Measurements from ENCODE around the gene MIB1.

The MIB1 gene

GRCh38 chr18:21820033-21820810, 79.6 kb downstream of the MIB1 start:
- no peak overlapping the region for H3K9ac ChIP-seq (ENCODE audit: low read depth, low read length)
- no peak overlapping the region for H3K27ac ChIP-seq (ENCODE audit: low read depth, low read length)
- no peaks in the 10 kb centered on the region for H3K9me3 ChIP-seq (ENCODE audit: control insufficient read depth, insufficient read depth, low read length)
- no peak overlapping the region for H3K4me3 ChIP-seq (ENCODE audit: low read depth, low read length)
- peaks cover 71% of the 10 kb centered on the region for H3K36me3 ChIP-seq (ENCODE audit: control insufficient read depth, insufficient read depth, low read length)
- H3K4me1 ChIP-seq (ENCODE audit: control insufficient read depth, insufficient read depth, low read length): peaks cover 3% of the 10 kb centered on the region; the same call in 1 of the 2 replicates
- H3K27me3 ChIP-seq (ENCODE audit: control insufficient read depth, insufficient read depth, low read length): no peaks in the 10 kb centered on the region

DNA sequence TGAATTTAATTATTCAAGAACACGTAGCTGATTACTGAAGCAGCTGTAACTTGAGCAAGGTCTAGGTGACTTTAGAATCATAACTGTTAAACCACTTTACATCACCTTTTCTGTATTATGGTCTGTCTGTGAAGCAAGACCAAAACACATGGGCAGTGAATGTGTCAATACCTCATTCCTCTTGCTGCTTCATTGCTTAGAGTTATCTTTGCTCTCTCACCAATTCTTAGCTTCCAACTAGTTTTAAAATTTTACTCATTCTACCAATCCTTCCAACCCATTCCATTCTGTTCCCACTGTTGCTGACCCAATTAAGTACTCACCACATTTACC, 80.2 kb downstream of the MIB1 start:
- H3K36me3 ChIP-seq (ENCODE audit: control insufficient read depth, insufficient read depth, low read length): peaks cover 65% of the 10 kb centered on the region
- peaks cover 8% of the 10 kb centered on the region; the same call in 1 of the 2 replicates for H3K4me1 ChIP-seq (ENCODE audit: control insufficient read depth, insufficient read depth, low read length)
- no peak overlapping the region for H3K27ac ChIP-seq (ENCODE audit: low read depth, low read length)
- H3K27me3 ChIP-seq (ENCODE audit: control insufficient read depth, insufficient read depth, low read length): no peaks in the 10 kb centered on the region
- no peak overlapping the region for H3K9ac ChIP-seq (ENCODE audit: low read depth, low read length)
- no peak overlapping the region for H3K4me3 ChIP-seq (ENCODE audit: low read depth, low read length)
- no peaks in the 10 kb centered on the region for H3K9me3 ChIP-seq (ENCODE audit: control insufficient read depth, insufficient read depth, low read length)

- Histone ChIP-seq H3K4me1 (ENCODE audit: control insufficient read depth, insufficient read depth, low read length) (peaks cover 14% of the 10 kb centered on the region; the same call in 1 of the 2 replicates), H3K36me3 (ENCODE audit: control insufficient read depth, insufficient read depth, low read length) (peaks cover 42% of the 10 kb centered on the region), H3K9me3 (ENCODE audit: control insufficient read depth, insufficient read depth, low read length) (no peaks in the 10 kb centered on the region), H3K9ac (ENCODE audit: low read depth, low read length) (no peak overlapping the region), H3K4me3 (ENCODE audit: low read depth, low read length) (no peak overlapping the region), H3K27ac (ENCODE audit: low read depth, low read length) (no peak overlapping the region), H3K27me3 (ENCODE audit: control insufficient read depth, insufficient read depth, low read length) (no peaks in the 10 kb centered on the region)
Measured at GRCh38 chr18:21823848-21824247, 83.3 kb downstream of the MIB1 start.

DNA sequence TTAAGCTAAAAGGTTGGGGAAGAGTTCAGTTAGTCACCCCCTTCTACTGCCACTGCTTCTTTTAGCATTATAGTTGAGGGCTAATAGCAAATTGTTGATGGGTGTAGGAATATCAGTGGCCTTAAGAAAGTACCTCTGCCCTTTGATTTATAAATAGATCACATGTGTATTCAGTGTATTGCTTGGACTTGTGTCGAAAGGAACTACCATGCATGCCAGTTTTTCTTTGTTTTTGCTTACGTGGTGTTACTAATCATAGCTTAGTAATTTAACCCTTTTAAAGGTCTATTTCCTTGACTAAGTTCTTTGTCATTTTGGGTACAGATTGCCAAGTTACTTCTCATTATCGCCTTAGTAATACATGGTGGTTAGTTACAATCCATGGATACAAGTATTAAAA, 85.6 kb downstream of the MIB1 start:
- Histone ChIP-seq H3K36me3 (ENCODE audit: control insufficient read depth, insufficient read depth, low read length) (peaks cover 19% of the 10 kb centered on the region), H3K4me1 (ENCODE audit: control insufficient read depth, insufficient read depth, low read length) (peaks cover 18% of the 10 kb centered on the region; the same call in 1 of the 2 replicates), H3K4me3 (ENCODE audit: low read depth, low read length) (no peak overlapping the region), H3K27ac (ENCODE audit: low read depth, low read length) (no peak overlapping the region), H3K9me3 (ENCODE audit: control insufficient read depth, insufficient read depth, low read length) (no peaks in the 10 kb centered on the region), H3K9ac (ENCODE audit: low read depth, low read length) (no peak overlapping the region), H3K27me3 (ENCODE audit: control insufficient read depth, insufficient read depth, low read length) (no peaks in the 10 kb centered on the region)

- Histone ChIP-seq H3K27ac (ENCODE audit: low read depth, low read length) (no peak overlapping the region), H3K27me3 (ENCODE audit: control insufficient read depth, insufficient read depth, low read length) (no peaks in the 10 kb centered on the region), H3K4me3 (ENCODE audit: low read depth, low read length) (no peak overlapping the region), H3K9me3 (ENCODE audit: control insufficient read depth, insufficient read depth, low read length) (no peaks in the 10 kb centered on the region), H3K36me3 (ENCODE audit: control insufficient read depth, insufficient read depth, low read length) (peaks cover 17% of the 10 kb centered on the region), H3K9ac (ENCODE audit: low read depth, low read length) (no peak overlapping the region), H3K4me1 (ENCODE audit: control insufficient read depth, insufficient read depth, low read length) (peaks cover 18% of the 10 kb centered on the region; the same call in 1 of the 2 replicates)
Measured at GRCh38 chr18:21826641-21827302, 86.2 kb downstream of the MIB1 start.

DNA sequence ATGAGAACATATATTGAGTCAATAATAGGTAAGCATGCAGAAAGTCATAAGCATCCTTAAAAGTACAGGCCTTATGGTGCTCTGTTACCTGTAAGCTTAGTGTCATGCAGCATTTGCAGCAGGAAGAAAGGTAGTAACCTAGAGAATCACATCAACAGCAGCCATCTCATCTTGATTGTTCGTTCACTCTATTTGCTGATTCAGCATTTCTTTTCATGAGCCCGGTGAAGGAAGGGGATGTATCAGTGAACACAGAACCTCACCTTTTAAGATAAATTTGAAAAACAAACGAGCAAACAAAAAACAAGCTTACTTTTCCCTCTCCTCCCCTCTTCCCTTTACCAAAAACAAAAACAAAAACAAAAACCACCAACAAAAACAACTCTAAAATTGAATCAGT, 89.9 kb downstream of the MIB1 start:
- Histone ChIP-seq H3K27me3 (ENCODE audit: control insufficient read depth, insufficient read depth, low read length) (no peaks in the 10 kb centered on the region), H3K27ac (ENCODE audit: low read depth, low read length) (no peak overlapping the region), H3K9ac (ENCODE audit: low read depth, low read length) (no peak overlapping the region), H3K9me3 (ENCODE audit: control insufficient read depth, insufficient read depth, low read length) (no peaks in the 10 kb centered on the region), H3K36me3 (ENCODE audit: control insufficient read depth, insufficient read depth, low read length) (0 out of 2 replicates have a peak, but pooled peaks cover 4% of the 10 kb centered on the region), H3K4me3 (ENCODE audit: low read depth, low read length) (no peak overlapping the region), H3K4me1 (ENCODE audit: control insufficient read depth, insufficient read depth, low read length) (peaks cover 12% of the 10 kb centered on the region; the same call in 1 of the 2 replicates)

DNA sequence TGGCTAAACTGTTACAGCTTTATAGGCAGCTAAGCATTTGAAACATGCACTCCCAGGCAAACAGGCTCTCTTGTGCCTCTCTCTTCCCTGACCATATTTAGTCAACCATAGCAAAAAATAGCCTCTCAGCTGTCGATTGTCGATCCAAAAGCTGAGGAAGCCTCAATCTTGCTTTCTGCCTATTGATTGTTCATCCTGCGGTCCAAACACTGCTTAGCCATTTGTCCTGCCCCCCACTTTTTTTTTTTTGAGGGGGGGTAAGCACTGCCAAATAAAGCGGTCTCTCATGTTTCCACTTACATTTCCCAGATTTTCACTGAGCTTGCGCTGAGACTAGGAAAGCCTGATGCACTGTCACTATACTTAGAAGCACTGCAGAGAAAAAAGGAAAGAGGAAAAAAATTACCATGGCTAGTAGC, 90.8 kb downstream of the MIB1 start:
- no peaks in the 10 kb centered on the region for H3K9me3 ChIP-seq (ENCODE audit: control insufficient read depth, insufficient read depth, low read length)
- peaks cover 4% of the 10 kb centered on the region; the same call in 1 of the 2 replicates for H3K4me1 ChIP-seq (ENCODE audit: control insufficient read depth, insufficient read depth, low read length)
- no peak overlapping the region for H3K4me3 ChIP-seq (ENCODE audit: low read depth, low read length)
- no peak overlapping the region for H3K9ac ChIP-seq (ENCODE audit: low read depth, low read length)
- no peaks in the 10 kb centered on the region for H3K27me3 ChIP-seq (ENCODE audit: control insufficient read depth, insufficient read depth, low read length)
- H3K36me3 ChIP-seq (ENCODE audit: control insufficient read depth, insufficient read depth, low read length): peaks cover 4% of the 10 kb centered on the region; the same call in 1 of the 2 replicates
- no peak overlapping the region for H3K27ac ChIP-seq (ENCODE audit: low read depth, low read length)

DNA sequence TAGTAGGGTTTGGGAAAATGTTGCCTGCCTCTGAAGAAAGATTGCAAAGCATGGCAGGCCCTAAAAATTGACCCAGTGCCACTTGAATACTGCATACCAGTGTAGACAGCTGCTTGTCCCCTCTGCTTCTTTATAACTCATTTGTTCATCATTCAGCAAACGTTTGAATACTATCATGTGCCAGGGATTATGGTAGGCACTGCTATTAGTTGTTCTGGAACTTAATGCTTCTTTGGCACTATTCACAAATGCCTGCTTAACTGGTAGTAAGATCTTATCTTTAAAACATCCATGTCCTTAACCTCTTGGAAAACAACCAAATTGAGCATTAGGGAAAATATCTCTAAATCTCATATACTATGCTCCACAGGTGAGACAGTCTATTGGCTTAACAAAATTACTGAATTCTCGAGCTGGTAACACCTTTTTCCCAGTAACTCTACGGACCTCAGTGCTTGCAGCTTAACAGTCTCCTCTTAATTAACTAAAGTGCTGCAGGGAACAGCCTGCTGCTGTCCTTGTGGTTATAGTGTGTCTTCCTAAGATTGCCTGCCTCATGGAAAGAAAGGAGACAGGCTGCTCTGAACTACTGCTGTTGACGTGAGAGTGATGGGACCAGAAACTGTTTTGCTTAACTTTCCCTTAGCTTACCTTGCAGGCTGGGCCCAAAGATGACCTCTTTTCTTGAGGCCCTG, 93.2 kb downstream of the MIB1 start:
- Histone ChIP-seq H3K27me3 (ENCODE audit: control insufficient read depth, insufficient read depth, low read length) (no peaks in the 10 kb centered on the region), H3K27ac (ENCODE audit: low read depth, low read length) (no peak overlapping the region), H3K36me3 (ENCODE audit: control insufficient read depth, insufficient read depth, low read length) (peaks cover 13% of the 10 kb centered on the region), H3K9me3 (ENCODE audit: control insufficient read depth, insufficient read depth, low read length) (no peaks in the 10 kb centered on the region), H3K4me1 (ENCODE audit: control insufficient read depth, insufficient read depth, low read length) (peaks cover 4% of the 10 kb centered on the region; the same call in 1 of the 2 replicates), H3K9ac (ENCODE audit: low read depth, low read length) (no peak overlapping the region), H3K4me3 (ENCODE audit: low read depth, low read length) (no peak overlapping the region)

DNA sequence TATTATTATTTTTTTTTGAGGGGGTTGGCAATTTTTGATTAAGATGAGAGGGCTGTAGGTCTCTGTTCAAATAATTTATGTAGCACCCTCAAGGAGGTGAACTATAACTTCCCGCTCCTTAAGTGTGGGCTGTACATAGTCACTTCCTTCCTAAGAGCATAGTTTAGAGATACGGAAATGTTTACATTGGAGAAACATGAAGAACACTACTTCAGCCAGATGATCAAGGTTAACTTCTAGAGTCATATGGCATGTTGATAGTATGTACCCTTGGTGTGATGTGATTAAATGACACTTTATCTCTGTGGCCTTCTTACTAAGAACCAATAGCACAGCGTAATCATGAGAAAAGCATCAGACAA, 93.7 kb downstream of the MIB1 start:
- Histone ChIP-seq H3K36me3 (ENCODE audit: control insufficient read depth, insufficient read depth, low read length) (peaks cover 18% of the 10 kb centered on the region), H3K27me3 (ENCODE audit: control insufficient read depth, insufficient read depth, low read length) (no peaks in the 10 kb centered on the region), H3K27ac (ENCODE audit: low read depth, low read length) (no peak overlapping the region), H3K4me1 (ENCODE audit: control insufficient read depth, insufficient read depth, low read length) (peaks cover 4% of the 10 kb centered on the region; the same call in 1 of the 2 replicates), H3K9ac (ENCODE audit: low read depth, low read length) (no peak overlapping the region), H3K4me3 (ENCODE audit: low read depth, low read length) (no peak overlapping the region), H3K9me3 (ENCODE audit: control insufficient read depth, insufficient read depth, low read length) (no peaks in the 10 kb centered on the region)

DNA sequence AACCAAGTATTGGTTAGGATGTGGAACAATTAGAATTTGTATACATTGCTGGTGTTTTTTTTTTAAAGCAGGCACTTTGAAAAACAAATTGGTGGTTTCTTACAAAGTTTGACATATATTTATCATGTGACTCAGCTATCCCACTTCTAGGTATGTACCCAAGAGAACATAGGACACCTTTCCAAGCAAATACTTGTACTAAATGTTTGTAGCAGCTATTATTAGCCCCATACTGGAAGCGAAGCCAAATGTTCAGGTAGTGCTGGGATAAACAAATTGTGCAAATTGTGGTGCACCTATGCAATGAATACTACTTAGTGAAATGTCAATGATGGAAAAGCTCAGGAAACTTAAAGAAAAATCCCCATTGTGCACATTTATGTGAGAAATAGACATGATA, 101.0 kb downstream of the MIB1 start:
- no peaks in the 10 kb centered on the region for H3K4me1 ChIP-seq (ENCODE audit: control insufficient read depth, insufficient read depth, low read length)
- H3K27ac ChIP-seq (ENCODE audit: low read depth, low read length): no peak overlapping the region
- peaks cover 62% of the 10 kb centered on the region for H3K36me3 ChIP-seq (ENCODE audit: control insufficient read depth, insufficient read depth, low read length)
- no peak overlapping the region for H3K9ac ChIP-seq (ENCODE audit: low read depth, low read length)
- H3K27me3 ChIP-seq (ENCODE audit: control insufficient read depth, insufficient read depth, low read length): no peaks in the 10 kb centered on the region
- H3K4me3 ChIP-seq (ENCODE audit: low read depth, low read length): no peak overlapping the region
- no peaks in the 10 kb centered on the region for H3K9me3 ChIP-seq (ENCODE audit: control insufficient read depth, insufficient read depth, low read length)

DNA sequence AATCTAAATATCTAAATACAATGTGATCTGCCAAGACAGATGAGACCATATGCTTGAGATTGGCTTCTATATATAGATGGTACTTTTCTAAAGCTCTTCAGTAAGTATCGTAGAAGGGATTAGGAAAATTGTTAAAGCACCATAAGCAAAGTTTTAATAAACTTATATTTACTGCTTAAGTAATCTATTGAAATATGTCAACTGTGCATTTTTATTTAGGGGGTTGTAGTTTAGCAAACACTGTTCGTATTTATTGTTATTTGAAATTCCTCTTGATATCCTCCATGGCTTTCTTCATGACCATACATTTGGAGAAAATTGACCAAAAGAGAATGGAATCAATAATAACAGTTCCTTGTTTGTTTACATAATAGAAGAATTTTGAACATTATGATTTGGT, 102.7 kb downstream of the MIB1 start:
- no peaks in the 10 kb centered on the region for H3K27me3 ChIP-seq (ENCODE audit: control insufficient read depth, insufficient read depth, low read length)
- H3K4me3 ChIP-seq (ENCODE audit: low read depth, low read length): no peak overlapping the region
- no peak overlapping the region for H3K9ac ChIP-seq (ENCODE audit: low read depth, low read length)
- no peaks in the 10 kb centered on the region for H3K9me3 ChIP-seq (ENCODE audit: control insufficient read depth, insufficient read depth, low read length)
- no peaks in the 10 kb centered on the region for H3K4me1 ChIP-seq (ENCODE audit: control insufficient read depth, insufficient read depth, low read length)
- peaks cover 68% of the 10 kb centered on the region for H3K36me3 ChIP-seq (ENCODE audit: control insufficient read depth, insufficient read depth, low read length)
- H3K27ac ChIP-seq (ENCODE audit: low read depth, low read length): no peak overlapping the region

Measured in HUES48 (cell line).